Dendritic cell treated with granulocyte-macrophage colony-stimulating factor and Interleukin-4, amounts not matched to agents 40 ng/mL and 50 ng/mL, for 4 days (primary cell): ENCODE data around the gene RPL38.

Experiments
- H3K27ac Mint-ChIP-seq: one replicate; pipeline ENCODE4 v1.8.0; 2022; ENCODE audit warnings: mild to moderate bottlenecking, mixed read lengths
- H3K27me3 Mint-ChIP-seq: one replicate; pipeline ENCODE4 v1.8.0; 2022; ENCODE audit warnings: mild to moderate bottlenecking, mixed read lengths
- H3K36me3 Mint-ChIP-seq: one replicate; pipeline ENCODE4 v1.8.0; 2022; ENCODE audit warnings: low read depth, mixed read lengths
- H3K4me1 Mint-ChIP-seq: one replicate; pipeline ENCODE4 v1.8.0; 2022; ENCODE audit warnings: low read depth, mixed read lengths
- H3K4me3 Mint-ChIP-seq: one replicate; pipeline ENCODE4 v1.8.0; 2022; ENCODE audit warnings: mild to moderate bottlenecking, moderate library complexity, mixed read lengths
- H3K9me3 Mint-ChIP-seq: one replicate; pipeline ENCODE4 v1.8.0; 2022; ENCODE audit warnings: mixed read lengths
- intact Hi-C: fragments of 100-400 bp; cut with micrococcal nuclease; formaldehyde crosslinking; loops from one replicate; pipeline ENCODE4 v1.15.0; 2022

The RPL38 gene

GRCh38 chr17:74249590-74250270 lies 46.3 kb downstream of the RPL38 start:
- intact Hi-C loops = no loop called here
- Mint-ChIP-seq H3K36me3 (peaks cover 92% of the 10 kb centered on the region), H3K4me1 (peaks cover 13% of the 10 kb centered on the region), H3K4me3 (no peak overlapping the region), H3K27me3 (no peaks in the 10 kb centered on the region), H3K27ac (no peak overlapping the region), H3K9me3 (no peaks in the 10 kb centered on the region)

GRCh38 chr17:74250324-74250995 lies 47.0 kb downstream of the RPL38 start:
- Mint-ChIP-seq H3K36me3 (peaks cover 94% of the 10 kb centered on the region), H3K4me1 (peaks cover 8% of the 10 kb centered on the region), H3K4me3 (no peak overlapping the region), H3K9me3 (no peaks in the 10 kb centered on the region), H3K27ac (no peak overlapping the region), H3K27me3 (no peaks in the 10 kb centered on the region)
- intact Hi-C loops = no loop called here

- peaks cover 95% of the 10 kb centered on the region for H3K36me3 Mint-ChIP-seq
- no peaks in the 10 kb centered on the region for H3K9me3 Mint-ChIP-seq
- peaks cover 2% of the 10 kb centered on the region for H3K4me1 Mint-ChIP-seq
- no peak overlapping the region for H3K27ac Mint-ChIP-seq
- H3K27me3 Mint-ChIP-seq = no peaks in the 10 kb centered on the region
- intact Hi-C loops = no loop called here
- H3K4me3 Mint-ChIP-seq = no peak overlapping the region
Observed at GRCh38 chr17:74251051-74251450, 47.6 kb downstream of the RPL38 start.

GRCh38 chr17:74251569-74251968 lies 48.1 kb downstream of the RPL38 start:
- Mint-ChIP-seq H3K4me3 (no peak overlapping the region), H3K27me3 (no peaks in the 10 kb centered on the region), H3K36me3 (peaks cover 95% of the 10 kb centered on the region), H3K27ac (no peak overlapping the region), H3K4me1 (no peaks in the 10 kb centered on the region), H3K9me3 (no peaks in the 10 kb centered on the region)
- intact Hi-C loops = no loop called here

GRCh38 chr17:74252211-74252610 lies 48.7 kb downstream of the RPL38 start:
- H3K36me3 Mint-ChIP-seq = peaks cover 95% of the 10 kb centered on the region
- H3K27ac Mint-ChIP-seq = no peak overlapping the region
- H3K4me1 Mint-ChIP-seq = no peaks in the 10 kb centered on the region
- no peaks in the 10 kb centered on the region for H3K27me3 Mint-ChIP-seq
- no peak overlapping the region for H3K4me3 Mint-ChIP-seq
- intact Hi-C loops = no loop called here
- H3K9me3 Mint-ChIP-seq = no peaks in the 10 kb centered on the region

GRCh38 chr17:74253036-74253435 lies 49.6 kb downstream of the RPL38 start:
- Mint-ChIP-seq H3K9me3 (no peaks in the 10 kb centered on the region), H3K27me3 (no peaks in the 10 kb centered on the region), H3K36me3 (peaks cover 95% of the 10 kb centered on the region), H3K27ac (no peak overlapping the region), H3K4me3 (no peak overlapping the region), H3K4me1 (no peaks in the 10 kb centered on the region)
- intact Hi-C loops = no loop called here

- Mint-ChIP-seq H3K4me3 (no peak overlapping the region), H3K9me3 (no peaks in the 10 kb centered on the region), H3K27ac (no peak overlapping the region), H3K27me3 (no peaks in the 10 kb centered on the region), H3K36me3 (peaks cover 93% of the 10 kb centered on the region), H3K4me1 (no peaks in the 10 kb centered on the region)
- intact Hi-C loops = no loop called here
Observed at GRCh38 chr17:74257311-74257710, 53.8 kb downstream of the RPL38 start.

GRCh38 chr17:74259667-74260524 lies 56.4 kb downstream of the RPL38 start:
- Mint-ChIP-seq H3K36me3 (peaks cover 73% of the 10 kb centered on the region), H3K27ac (no peak overlapping the region), H3K4me1 (no peaks in the 10 kb centered on the region), H3K4me3 (no peak overlapping the region), H3K9me3 (no peaks in the 10 kb centered on the region), H3K27me3 (no peaks in the 10 kb centered on the region)
- intact Hi-C loops = no loop called here
